ENCODE data around the gene MTHFD2L. TPM values are rescaled to one million over a fixed set of nuclear protein-coding genes. Genes with fewer than 3 reads are reported as not detected.

The MTHFD2L gene
- polyA plus RNA-seq, 1 donor from 2014 or later, result 43.5 TPM

- Histone ChIP-seq H3K27ac (ENCODE audit: low read length) (no peak overlapping the region), H3K9me3 (ENCODE audit: low read length) (no peaks in the 10 kb centered on the region), H3K4me3 (ENCODE audit: low read length) (no peak overlapping the region), H3K4me2 (ENCODE audit: low read length) (no peak overlapping the region), H4K20me1 (ENCODE audit: insufficient read depth) (no peaks in the 10 kb centered on the region), H3K9me2 (ENCODE audit: insufficient read depth, low read length) (no peaks in the 10 kb centered on the region), H3K36me3 (ENCODE audit: insufficient read depth, low read length) (peaks cover 7% of the 10 kb centered on the region), H3K9ac (ENCODE audit: low read length) (no peak overlapping the region), H3F3A (ENCODE audit: insufficient read depth, low read length, poor library complexity, severe bottlenecking) (no peaks in the 10 kb centered on the region), H2AFZ (ENCODE audit: low read depth, low read length) (no peak overlapping the region), H3K27me3 (ENCODE audit: insufficient read depth, low read depth, low read length) (no peaks in the 10 kb centered on the region), H3K79me2 (replicated peaks; ENCODE audit: insufficient read depth, low read length) (no peaks in the 10 kb centered on the region)
- TF ChIP-seq SMC3 (conservative IDR thresholded peaks at IDR 0.05; ENCODE audit: poor library complexity) (no peak), MXI1 (conservative IDR thresholded peaks at IDR 0.05; ENCODE audit: poor library complexity, severe bottlenecking) (no peak), CTCF (IDR thresholded peaks at IDR 0.05; ENCODE audit: poor library complexity, severe bottlenecking) (no peak), TAF1 (IDR thresholded peaks at IDR 0.05; ENCODE audit: low read depth) (no peak), EZH2 (IDR thresholded peaks at IDR 0.05; ENCODE audit: borderline replicate concordance, insufficient read depth, low read length, poor library complexity, severe bottlenecking) (no peak), EP300 (conservative IDR thresholded peaks at IDR 0.05; ENCODE audit: poor library complexity, severe bottlenecking) (no peak)
Observed at GRCh38 chr4:74166818-74167217, 8.9 kb downstream of the MTHFD2L start.

GRCh38 chr4:74167585-74167984 is 9.7 kb downstream of the MTHFD2L start:
- Histone ChIP-seq H3F3A (ENCODE audit: insufficient read depth, low read length, poor library complexity, severe bottlenecking) (no peaks in the 10 kb centered on the region), H3K79me2 (replicated peaks; ENCODE audit: insufficient read depth, low read length) (no peaks in the 10 kb centered on the region), H3K27ac (ENCODE audit: low read length) (no peak overlapping the region), H3K4me2 (ENCODE audit: low read length) (no peak overlapping the region), H3K9me3 (ENCODE audit: low read length) (no peaks in the 10 kb centered on the region), H2AFZ (ENCODE audit: low read depth, low read length) (no peak overlapping the region), H3K27me3 (ENCODE audit: insufficient read depth, low read depth, low read length) (no peaks in the 10 kb centered on the region), H3K4me3 (ENCODE audit: low read length) (no peak overlapping the region), H3K9ac (ENCODE audit: low read length) (no peak overlapping the region), H3K9me2 (ENCODE audit: insufficient read depth, low read length) (no peaks in the 10 kb centered on the region), H4K20me1 (ENCODE audit: insufficient read depth) (no peaks in the 10 kb centered on the region), H3K36me3 (ENCODE audit: insufficient read depth, low read length) (no peaks in the 10 kb centered on the region)
- TF ChIP-seq RAD21 (conservative IDR thresholded peaks at IDR 0.05), result no peak
- no peak for TF ChIP-seq MXI1 (conservative IDR thresholded peaks at IDR 0.05; ENCODE audit: poor library complexity, severe bottlenecking)
- TF ChIP-seq POLR2AphosphoS5 (IDR thresholded peaks at IDR 0.05), result no peak
- no peak for TF ChIP-seq SMC3 (conservative IDR thresholded peaks at IDR 0.05; ENCODE audit: poor library complexity)
- TF ChIP-seq REST (IDR thresholded peaks at IDR 0.05; ENCODE audit: borderline replicate concordance), result no peak
- no peak for TF ChIP-seq TAF1 (IDR thresholded peaks at IDR 0.05; ENCODE audit: low read depth)
- no peak for TF ChIP-seq CTCF (IDR thresholded peaks at IDR 0.05; ENCODE audit: poor library complexity, severe bottlenecking)
- TF ChIP-seq EP300 (conservative IDR thresholded peaks at IDR 0.05; ENCODE audit: poor library complexity, severe bottlenecking), result no peak
- no peak for TF ChIP-seq EZH2 (IDR thresholded peaks at IDR 0.05; ENCODE audit: borderline replicate concordance, insufficient read depth, low read length, poor library complexity, severe bottlenecking)

Measured in neural cell (in vitro differentiated cells).